ENCODE measurements around the gene TMSB15B. TPM values are rescaled to one million over a fixed set of nuclear protein-coding genes. Genes with fewer than 3 reads are reported as not detected.
"Not testable (repeated sequence)": the region's sequence is repeated elsewhere in the genome, so short reads cannot be mapped to it uniquely, and the experiment has no call there.

Gene TMSB15B
- 30.6 TPM for polyA plus RNA-seq (2013, experiment 1 of 2)
- 32.1 TPM for polyA plus RNA-seq (2013, experiment 2 of 2)

- not testable (repeated sequence) for H3K9me3 ChIP-seq (replicated peaks in 1 of 2; ENCODE audit: control insufficient read depth in 2 of 2, insufficient read depth in 1 of 2, low read depth in 1 of 2, low read length in 2 of 2); DNase-seq (ENCODE audit: low spot score); H3K79me1 ChIP-seq (ENCODE audit: low read depth, low read length); H3K4ac ChIP-seq (ENCODE audit: low read length); H3K27me3 ChIP-seq (ENCODE audit: control insufficient read depth in 3 of 3, insufficient read depth in 3 of 3, low read depth in 1 of 3, low read length in 3 of 3); H4K91ac ChIP-seq (ENCODE audit: low read depth, low read length, poor library complexity); H3K18ac ChIP-seq (ENCODE audit: low read length); H3K14ac ChIP-seq (ENCODE audit: low read length); H2BK120ac ChIP-seq (ENCODE audit: low read depth, low read length); H2AFZ ChIP-seq (ENCODE audit: low read length); H3K4me2 ChIP-seq (ENCODE audit: insufficient read depth, low read length, poor library complexity, severe bottlenecking); H3K4me3 ChIP-seq (ENCODE audit: low read length in 2 of 2); H4K8ac ChIP-seq (ENCODE audit: low read depth, low read length); H3K9ac ChIP-seq (ENCODE audit: low read depth, low read length, poor library complexity); H2AK5ac ChIP-seq (ENCODE audit: low read depth, low read length); H2BK12ac ChIP-seq (ENCODE audit: low read length); H3K36me3 ChIP-seq (replicated peaks in 1 of 2; ENCODE audit: control insufficient read depth in 2 of 2, insufficient read depth in 2 of 2, low read length in 2 of 2); H3K4me1 ChIP-seq (ENCODE audit: control insufficient read depth in 2 of 2, insufficient read depth in 1 of 2, low read depth in 1 of 2, low read length in 2 of 2); H3K23ac ChIP-seq (ENCODE audit: low read depth, low read length, poor library complexity); H2BK15ac ChIP-seq (ENCODE audit: low read length); H2BK5ac ChIP-seq (ENCODE audit: low read length); H3K27ac ChIP-seq (replicated peaks; ENCODE audit: low read length)
- no CpG with 5 or more reads among the region's 55 CpGs for whole genome bisulfite sequencing, 2 donors (ENCODE audit: extremely low coverage in 2 of 2, insufficient read length in 2 of 2, insufficient replicate concordance in 1 of 2)
These were observed at the start of gene TMSB15B for GRCh38 chrX:103962411-103963278. Gene TMSB15B (plus strand): TSS chrX:103962627.

- H2BK120ac ChIP-seq (ENCODE audit: low read depth, low read length), result no peak overlapping the region
- no peak overlapping the region for H3K4me2 ChIP-seq (ENCODE audit: insufficient read depth, low read length, poor library complexity, severe bottlenecking)
- H3K9ac ChIP-seq (ENCODE audit: low read depth, low read length, poor library complexity), result no peak overlapping the region
- no peak overlapping the region for H2AFZ ChIP-seq (ENCODE audit: low read length)
- H3K18ac ChIP-seq (ENCODE audit: low read length), result no peak overlapping the region
- no peaks in the 10 kb centered on the region for H3K27me3 ChIP-seq (ENCODE audit: control insufficient read depth in 3 of 3, insufficient read depth in 3 of 3, low read depth in 1 of 3, low read length in 3 of 3)
- peaks cover 0 to 2% of the 10 kb centered on the region in 2 donors for H3K36me3 ChIP-seq (replicated peaks in 1 of 2; ENCODE audit: control insufficient read depth in 2 of 2, insufficient read depth in 2 of 2, low read length in 2 of 2)
- WGBS, 2 donors (ENCODE audit: extremely low coverage in 2 of 2, insufficient read length in 2 of 2, insufficient replicate concordance in 1 of 2), result no CpG with 5 or more reads among the region's 10 CpGs
- no peak overlapping the region for H3K23ac ChIP-seq (ENCODE audit: low read depth, low read length, poor library complexity)
- H2BK15ac ChIP-seq (ENCODE audit: low read length), result no peak overlapping the region
- H3K4me1 ChIP-seq (ENCODE audit: control insufficient read depth in 2 of 2, insufficient read depth in 1 of 2, low read depth in 1 of 2, low read length in 2 of 2), result no peaks in the 10 kb centered on the region
- H4K8ac ChIP-seq (ENCODE audit: low read depth, low read length), result no peak overlapping the region
- DNase-seq (ENCODE audit: low spot score), result no peak
- H3K27ac ChIP-seq (replicated peaks; ENCODE audit: low read length), result no peak overlapping the region
- H2AK5ac ChIP-seq (ENCODE audit: low read depth, low read length), result no peak overlapping the region
- no peak overlapping the region for H3K4ac ChIP-seq (ENCODE audit: low read length)
- no peak overlapping the region for H4K91ac ChIP-seq (ENCODE audit: low read depth, low read length, poor library complexity)
- H3K14ac ChIP-seq (ENCODE audit: low read length), result no peak overlapping the region
- H3K4me3 ChIP-seq (ENCODE audit: low read length in 2 of 2), result no peak overlapping the region
- H2BK5ac ChIP-seq (ENCODE audit: low read length), result no peak overlapping the region
- no peaks in the 10 kb centered on the region for H3K79me1 ChIP-seq (ENCODE audit: low read depth, low read length)
- no peaks in the 10 kb centered on the region for H3K9me3 ChIP-seq (replicated peaks in 1 of 2; ENCODE audit: control insufficient read depth in 2 of 2, insufficient read depth in 1 of 2, low read depth in 1 of 2, low read length in 2 of 2)
- H2BK12ac ChIP-seq (ENCODE audit: low read length), result no peak overlapping the region
These were observed 48.9 kb upstream of the TMSB15B start for GRCh38 chrX:103913356-103914020.

GRCh38 chrX:103918050-103918449, 44.4 kb upstream of the TMSB15B start:
- Histone ChIP-seq H3K18ac (ENCODE audit: low read length) (peak overlapping the region; percentile 64), H2AFZ (ENCODE audit: low read length) (peak overlapping the region; percentile 89), H3K4me1 (ENCODE audit: control insufficient read depth in 2 of 2, insufficient read depth in 1 of 2, low read depth in 1 of 2, low read length in 2 of 2) (peaks cover 0 to 2% of the 10 kb centered on the region in 2 donors), H2BK15ac (ENCODE audit: low read length) (no peak overlapping the region), H3K27me3 (ENCODE audit: control insufficient read depth in 3 of 3, insufficient read depth in 3 of 3, low read depth in 1 of 3, low read length in 3 of 3) (no peaks in the 10 kb centered on the region), H4K8ac (ENCODE audit: low read depth, low read length) (no peak overlapping the region), H2AK5ac (ENCODE audit: low read depth, low read length) (no peak overlapping the region), H2BK12ac (ENCODE audit: low read length) (no peak overlapping the region), H3K27ac (replicated peaks; ENCODE audit: low read length) (peak overlapping the region; percentile 63), H3K9me3 (replicated peaks in 1 of 2; ENCODE audit: control insufficient read depth in 2 of 2, insufficient read depth in 1 of 2, low read depth in 1 of 2, low read length in 2 of 2) (no peaks in the 10 kb centered on the region), H4K91ac (ENCODE audit: low read depth, low read length, poor library complexity) (no peak overlapping the region), H3K4me2 (ENCODE audit: insufficient read depth, low read length, poor library complexity, severe bottlenecking) (peak overlapping the region; percentile 57), H3K14ac (ENCODE audit: low read length) (no peak overlapping the region), H2BK120ac (ENCODE audit: low read depth, low read length) (no peak overlapping the region), H3K4ac (ENCODE audit: low read length) (no peak overlapping the region), H3K36me3 (replicated peaks in 1 of 2; ENCODE audit: control insufficient read depth in 2 of 2, insufficient read depth in 2 of 2, low read length in 2 of 2) (peaks cover 0 to 2% of the 10 kb centered on the region in 2 donors), H3K23ac (ENCODE audit: low read depth, low read length, poor library complexity) (no peak overlapping the region), H3K4me3 (ENCODE audit: low read length in 2 of 2) (peak overlapping the region; percentile 61 to 89), H3K79me1 (ENCODE audit: low read depth, low read length) (no peaks in the 10 kb centered on the region), H3K9ac (ENCODE audit: low read depth, low read length, poor library complexity) (no peak overlapping the region), H2BK5ac (ENCODE audit: low read length) (no peak overlapping the region)
- no CpG with 5 or more reads among the region's 18 CpGs for WGBS, 2 donors (ENCODE audit: extremely low coverage in 2 of 2, insufficient read length in 2 of 2, insufficient replicate concordance in 1 of 2)
- peak; percentile 65 for DNase-seq (ENCODE audit: low spot score)

All from neuronal stem cell (in vitro differentiated cells).